Measurements from ENCODE around the gene HOXA2.

HOXA2 gene

GRCh38 chr7:27124902-27125689 lies 22.6 kb upstream of the HOXA2 start:
- DNase-seq, result no peak

DNA sequence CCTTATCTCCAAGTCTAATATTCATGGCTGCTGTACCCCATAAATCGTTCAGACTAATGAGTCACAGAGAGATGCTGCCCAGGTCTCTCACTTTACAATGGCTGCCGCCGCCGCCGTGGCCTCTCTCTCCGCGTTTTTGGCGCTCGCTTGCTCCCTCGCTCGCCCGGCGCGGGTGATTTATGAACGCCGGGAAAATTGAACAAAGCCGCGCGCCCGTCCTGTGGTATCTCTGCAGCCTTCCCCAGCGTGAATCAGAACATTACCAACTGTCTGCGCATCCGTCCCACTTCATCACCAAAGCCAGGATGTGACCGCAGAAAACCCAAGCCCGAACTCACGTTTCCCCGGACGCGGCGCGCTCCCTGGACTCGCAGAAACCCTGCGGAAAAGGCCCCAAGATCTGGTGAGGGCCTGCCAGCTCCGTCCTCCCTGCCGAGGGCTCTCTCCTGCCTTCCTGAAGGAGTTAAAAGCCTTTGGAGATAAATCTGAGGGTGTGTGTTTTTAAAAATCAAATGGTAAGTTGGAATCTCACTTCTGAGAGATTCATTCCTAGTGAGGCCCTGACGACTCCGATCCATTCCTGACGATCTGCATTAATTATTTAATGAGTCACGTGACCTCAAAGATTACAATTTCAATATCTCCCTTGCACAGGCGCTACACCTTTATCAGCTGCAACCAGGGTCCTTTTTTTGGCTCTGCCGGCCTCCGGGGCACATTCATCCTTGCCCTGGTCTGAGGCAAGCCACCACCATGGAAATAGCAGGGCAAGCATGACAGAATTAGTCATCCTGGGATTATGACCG lies 21.8 kb upstream of the HOXA2 start:
- no peak for DNase-seq

DNA sequence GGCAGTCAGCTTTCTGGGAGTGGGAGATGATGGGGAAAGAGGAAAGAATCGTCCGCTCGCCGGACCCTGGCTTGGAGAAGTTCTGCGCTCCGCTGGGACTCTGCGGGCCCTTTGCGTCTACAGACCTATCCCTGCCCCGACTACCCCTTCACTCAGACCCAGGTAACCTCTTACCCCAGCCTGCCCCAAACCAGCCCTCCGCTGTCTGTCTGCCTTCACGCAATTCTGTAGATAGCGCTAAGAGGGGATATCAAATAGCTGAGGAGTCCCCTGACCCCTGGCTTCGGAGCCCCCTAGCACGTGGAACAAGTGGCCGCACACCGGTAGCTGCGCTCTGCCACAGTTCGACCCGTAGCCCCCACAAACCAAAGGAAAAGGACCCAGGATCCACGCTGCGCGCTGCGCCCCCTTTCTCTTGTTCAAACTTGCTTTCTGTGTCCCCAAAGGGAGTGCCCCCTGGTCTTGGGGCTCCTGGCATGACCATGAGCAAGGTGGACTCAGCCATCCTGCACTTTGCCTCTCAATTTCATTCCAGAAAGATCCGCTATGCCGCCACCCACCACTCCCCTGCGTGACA lies 21.1 kb upstream of the HOXA2 start:
- DNase-seq, result no peak

DNA sequence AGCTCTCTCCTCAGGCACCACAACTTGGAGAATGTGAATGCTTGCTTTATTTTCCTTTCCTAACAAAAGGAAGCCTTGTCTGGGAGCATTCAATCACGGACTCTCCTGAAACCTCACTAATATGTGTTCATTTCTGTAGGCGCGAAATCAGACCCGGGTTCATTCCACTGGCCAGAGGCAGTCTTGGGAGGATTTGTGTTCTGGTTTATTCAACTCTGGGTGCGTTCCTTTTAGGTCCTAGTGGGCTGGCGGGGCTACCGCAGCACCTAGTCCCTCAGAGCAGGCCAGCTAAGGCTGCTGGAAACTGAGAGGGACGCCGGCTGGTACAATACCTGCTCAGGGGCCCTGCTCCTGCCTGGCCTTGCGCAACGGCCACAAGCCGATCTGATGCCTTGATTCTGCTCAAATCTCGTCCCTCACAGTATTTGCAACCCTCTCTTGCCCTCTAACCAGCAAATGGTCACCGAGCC lies 20.6 kb upstream of the HOXA2 start:
- DNase-seq, result no peak

DNA sequence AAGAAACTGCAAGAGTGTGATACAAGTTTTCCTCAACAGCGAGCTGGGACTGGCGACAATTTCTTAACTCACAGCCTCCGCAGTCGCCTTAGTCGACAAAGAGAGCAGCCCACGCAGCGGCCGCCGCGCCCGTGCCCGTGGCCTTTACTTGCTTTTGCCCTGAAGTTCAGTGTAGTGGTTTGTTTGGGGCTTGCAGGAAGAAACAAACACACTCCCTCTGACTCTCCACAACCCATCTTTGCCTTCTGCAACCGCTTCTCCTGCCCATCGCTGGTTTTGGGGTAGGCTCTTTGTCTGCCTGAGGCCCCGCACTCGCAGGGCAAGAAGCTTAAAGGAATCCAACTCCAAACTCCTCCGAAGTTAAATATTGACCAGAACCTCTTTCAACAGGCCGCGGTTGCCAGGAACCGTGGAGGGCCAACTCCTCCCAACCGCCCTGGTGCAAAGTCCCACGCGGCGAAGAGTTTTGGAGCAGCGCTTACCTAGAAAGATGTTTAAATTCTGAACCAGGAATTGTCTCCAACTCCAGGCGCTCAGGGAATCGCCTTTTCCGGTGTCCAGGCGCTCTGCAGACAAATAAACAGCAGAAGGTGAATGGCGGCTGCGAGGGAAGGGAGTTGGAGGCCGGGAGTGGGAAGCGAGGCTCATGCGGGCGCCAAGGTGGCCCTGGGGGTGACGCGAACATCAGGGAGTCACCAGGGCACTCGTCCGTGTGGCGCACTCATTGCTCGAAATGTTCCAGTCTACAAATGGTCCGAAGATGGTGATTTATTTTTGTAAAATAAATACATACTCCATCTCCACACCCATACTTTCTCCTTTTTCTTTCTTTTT lies 19.8 kb upstream of the HOXA2 start:
- DNase-seq, result no peak

DNA sequence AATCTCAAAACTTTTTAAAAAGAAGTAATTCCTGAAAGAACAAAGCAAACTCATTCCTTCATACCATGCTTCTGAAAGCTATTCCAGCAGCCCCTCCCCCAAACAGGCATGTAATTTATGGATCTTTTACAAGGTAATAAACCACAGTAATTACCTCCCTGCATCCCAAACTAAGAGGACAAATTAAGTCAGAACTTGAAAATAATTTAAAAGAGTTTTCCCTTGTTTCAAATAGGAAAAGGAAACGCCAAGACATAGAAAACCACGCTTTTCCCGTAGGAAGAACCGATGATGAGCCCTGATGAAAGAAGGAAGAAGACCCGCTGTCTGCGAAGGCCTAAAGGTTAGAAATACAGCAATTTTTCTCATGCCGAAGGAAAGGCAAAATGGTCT lies 19.2 kb upstream of the HOXA2 start:
- no peak for DNase-seq

DNA sequence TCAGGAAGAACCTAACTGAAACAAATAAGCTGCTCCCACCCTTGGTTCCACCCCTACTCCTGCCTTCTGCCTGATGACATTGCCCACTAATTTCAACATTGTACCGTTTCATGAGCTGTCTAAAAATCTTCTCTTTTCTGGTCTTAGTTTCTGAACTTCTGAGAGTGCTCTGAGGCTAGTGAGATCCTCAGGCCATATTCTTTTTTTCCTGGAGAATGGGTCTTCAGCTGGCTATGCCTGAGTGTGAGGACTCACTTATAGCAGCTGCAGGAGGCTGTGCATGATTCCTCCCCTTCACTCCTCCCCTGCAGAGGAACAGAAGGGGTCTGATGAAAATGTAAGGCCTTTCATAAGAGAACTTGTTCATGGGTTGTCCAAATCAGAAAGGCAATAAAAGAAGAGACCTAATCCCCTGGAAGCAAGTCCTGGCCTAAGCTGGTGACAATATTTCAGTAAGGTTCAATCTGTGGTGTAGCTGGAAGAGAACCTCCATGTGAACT lies 17.0 kb upstream of the HOXA2 start:
- no peak for DNase-seq

DNA sequence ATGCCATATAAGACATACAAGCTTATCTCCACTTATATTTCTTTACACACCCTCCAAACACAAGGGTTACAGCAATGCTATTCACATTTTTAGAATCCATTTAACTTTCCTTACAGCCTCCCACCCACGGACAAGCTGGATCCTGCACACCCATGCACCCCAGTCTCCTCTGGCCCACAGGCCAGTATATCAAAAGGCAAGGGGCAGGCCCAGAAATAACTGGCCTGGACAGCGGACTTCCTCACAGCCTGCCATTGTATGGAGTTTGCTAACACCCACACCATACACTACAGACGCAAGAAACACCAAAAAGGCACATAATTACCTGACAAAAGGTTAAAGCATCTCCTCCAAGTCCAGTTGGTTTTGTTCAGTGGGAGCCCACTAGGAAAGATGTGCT lies 16.1 kb upstream of the HOXA2 start:
- DNase-seq, result no peak

- no peak for DNase-seq
Measured at GRCh38 chr7:27117887-27118491, 15.5 kb upstream of the HOXA2 start.

GRCh38 chr7:27116962-27117886 lies 14.7 kb upstream of the HOXA2 start:
- no peak for DNase-seq

GRCh38 chr7:27116031-27116961 lies 13.8 kb upstream of the HOXA2 start:
- DNase-seq, result no peak

- DNase-seq, result no peak
Measured at GRCh38 chr7:27115221-27116026, 12.9 kb upstream of the HOXA2 start.

DNA sequence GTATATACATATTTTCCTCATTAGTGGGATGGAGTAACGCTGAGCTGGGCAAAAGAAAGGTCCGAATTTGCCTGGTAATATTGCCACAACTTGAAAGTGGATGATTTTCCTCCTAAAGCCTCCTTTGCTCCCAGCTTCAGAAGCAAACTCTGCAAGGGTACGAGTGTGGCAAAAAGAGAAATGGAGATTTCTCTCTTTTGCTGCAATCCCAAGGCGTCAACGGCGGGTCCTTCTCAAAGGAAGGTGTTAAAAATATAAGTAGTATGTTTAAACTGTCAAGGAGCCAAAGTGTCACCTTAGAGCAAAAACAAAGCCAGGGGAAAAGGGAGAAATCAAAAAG lies 12.4 kb upstream of the HOXA2 start:
- no peak for DNase-seq

DNA sequence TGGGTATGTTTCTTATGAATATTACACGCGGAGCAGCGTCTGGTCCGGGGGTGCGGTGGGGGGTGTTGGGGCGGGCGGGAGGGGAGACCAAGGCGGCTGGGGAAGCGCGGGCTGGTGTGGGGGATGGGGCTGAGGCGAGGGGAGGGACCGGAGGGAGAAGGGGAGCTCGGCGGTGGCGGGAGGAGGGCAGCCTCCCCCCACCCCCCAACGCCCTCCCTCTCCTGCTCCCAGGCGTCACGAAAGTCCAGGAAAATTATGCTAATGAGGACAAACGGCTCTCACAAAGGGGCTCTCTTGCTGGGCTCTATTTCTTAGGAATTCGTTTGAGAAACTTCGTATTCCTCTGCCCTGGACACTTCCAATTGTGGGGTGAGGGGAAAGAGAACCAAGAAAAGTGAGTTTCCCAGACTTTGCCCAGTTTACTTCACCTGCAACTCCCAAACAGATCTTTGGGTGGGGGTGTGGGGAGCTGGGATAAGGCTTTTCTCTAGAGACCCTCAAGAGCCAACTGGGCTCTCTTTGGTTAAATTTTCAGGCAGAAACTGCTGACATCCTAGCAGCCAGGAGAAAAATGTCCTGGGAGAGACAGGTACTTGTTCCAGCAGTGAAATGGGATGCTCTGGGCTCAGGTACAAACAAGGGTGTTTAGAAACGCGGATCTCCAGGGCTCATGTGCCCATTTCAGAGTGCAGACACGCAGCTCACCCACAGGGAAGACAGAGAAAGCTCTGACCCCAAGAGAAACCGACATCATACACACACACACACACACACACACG lies 11.7 kb upstream of the HOXA2 start:
- no peak for DNase-seq

GRCh38 chr7:27112955-27113949 lies 10.8 kb upstream of the HOXA2 start:
- DNase-seq, result no peak

- DNase-seq, result no peak
Measured at GRCh38 chr7:27112361-27112760, 9.9 kb upstream of the HOXA2 start.

GRCh38 chr7:27111751-27112277 lies 9.3 kb upstream of the HOXA2 start:
- DNase-seq, result no peak
